Stimulated activated CD4-positive, alpha-beta T cell treated with anti-CD3 and anti-CD28 coated beads, Interleukin-1b, Interleukin-23, amount 100 ng/mL, for 48 hours (primary cell): ENCODE results near the gene TMEM132C.
"Not testable (repeated sequence)": the region's sequence is repeated elsewhere in the genome, so short reads cannot be mapped to it uniquely, and the experiment has no call there.

Experiments used
- DNase-seq: peaks from one replicate; pipeline ENCODE4 v3.0.0-alpha.2; 2020

The TMEM132C gene

GRCh38 chr12:128424931-128425431, 158.0 kb downstream of the TMEM132C start:
- no peak for DNase-seq

GRCh38 chr12:128425666-128426331, 158.8 kb downstream of the TMEM132C start:
- DNase-seq: no peak

GRCh38 chr12:128426511-128426910, 159.5 kb downstream of the TMEM132C start:
- no peak for DNase-seq

GRCh38 chr12:128439796-128440195, 172.8 kb downstream of the TMEM132C start:
- DNase-seq: no peak

GRCh38 chr12:128442096-128442495, 175.1 kb downstream of the TMEM132C start:
- DNase-seq: no peak

GRCh38 chr12:128444598-128444997, 177.6 kb downstream of the TMEM132C start:
- no peak for DNase-seq

- DNase-seq: no peak
Measured at GRCh38 chr12:128445415-128446127, 178.6 kb downstream of the TMEM132C start.

- DNase-seq: no peak
Measured at GRCh38 chr12:128449146-128449894, 182.3 kb downstream of the TMEM132C start.

GRCh38 chr12:128450810-128451209, 183.8 kb downstream of the TMEM132C start:
- no peak for DNase-seq

GRCh38 chr12:128455851-128456250, 188.9 kb downstream of the TMEM132C start:
- DNase-seq: no peak

GRCh38 chr12:128456922-128457321, 190.0 kb downstream of the TMEM132C start:
- DNase-seq: no peak

GRCh38 chr12:128458301-128458974, 191.5 kb downstream of the TMEM132C start:
- no peak for DNase-seq

- no peak for DNase-seq
Measured at GRCh38 chr12:128459067-128459466, 192.1 kb downstream of the TMEM132C start.

- no peak for DNase-seq
Measured at GRCh38 chr12:128463881-128464280, 196.9 kb downstream of the TMEM132C start.

- no peak for DNase-seq
Measured at GRCh38 chr12:128467882-128468281, 200.9 kb downstream of the TMEM132C start.

GRCh38 chr12:128468926-128469325, 202.0 kb downstream of the TMEM132C start:
- DNase-seq: no peak

- no peak for DNase-seq
Measured at GRCh38 chr12:128471491-128471890, 204.5 kb downstream of the TMEM132C start.

- no peak for DNase-seq
Measured at GRCh38 chr12:128474916-128475315, 207.9 kb downstream of the TMEM132C start.

- no peak for DNase-seq
Measured at GRCh38 chr12:128476266-128476665, 209.3 kb downstream of the TMEM132C start.

GRCh38 chr12:128483526-128484255, 216.7 kb downstream of the TMEM132C start:
- DNase-seq: no peak

GRCh38 chr12:128497376-128497775, 230.4 kb downstream of the TMEM132C start:
- not testable (repeated sequence) for DNase-seq

- DNase-seq: no peak
Measured at GRCh38 chr12:128507470-128507869, 240.5 kb downstream of the TMEM132C start.
